Epithelial cell of alveolus of lung (primary cell): ENCODE results near the gene FMNL2. TPM values are rescaled to one million over a fixed set of nuclear protein-coding genes. Genes with fewer than 3 reads are reported as not detected.

Experiments used
- total RNA-seq: library from RNA; depleted of rRNA; stranded (reverse); fragments of >200 nt; gene quantifications from 2 replicates; pipeline ENCODE4 v1.2.1, GENCODE V29; 2015

Gene FMNL2
- total RNA-seq: 16.4 and 17.1 TPM in 2 replicates

GRCh38 chr2:152335016-152335725, at the start of gene FMNL2:
FMNL2 (plus strand) TSS chr2:152335174.

Other genes with a start within 250 kb of the FMNL2 start
- gene CACNB4, start 236.1 kb upstream of the FMNL2 start, total RNA-seq: under 0.01 and 0.32 TPM in 2 replicates
- gene STAM2, start 159.4 kb upstream of the FMNL2 start, total RNA-seq: 19.5 and 25.9 TPM in 2 replicates